ENCODE measurements around the gene ATP8A2. TPM values are rescaled to one million over a fixed set of nuclear protein-coding genes. Genes with fewer than 3 reads are reported as not detected.

The ATP8A2 gene
- polyA plus RNA-seq, 3 donors: not detected

- no peaks in the 10 kb centered on the region for H3K79me2 ChIP-seq (ENCODE audit: insufficient read depth, low read length)
- DNase-seq: no peak
- no peak overlapping the region for H3K4me3 ChIP-seq (replicated peaks in 1 of 3; ENCODE audit: low read depth in 2 of 3, low read length in 3 of 3)
- no peak overlapping the region for H3K4me2 ChIP-seq (replicated peaks; ENCODE audit: extremely low read depth, low read length, poor library complexity, severe bottlenecking)
- H3K4me1 Mint-ChIP-seq: no peaks in the 10 kb centered on the region
- H3K27ac ChIP-seq (ENCODE audit: low read depth in 1 of 2, low read length in 2 of 2): no peak overlapping the region
- intact Hi-C loops (cut with micrococcal nuclease): no loop called here
- no peaks in the 10 kb centered on the region for H3K36me3 ChIP-seq (replicated peaks in 1 of 2; ENCODE audit: control insufficient read depth in 1 of 2, insufficient read depth in 2 of 2, low read length in 2 of 2)
- no peak overlapping the region for H3K27ac Mint-ChIP-seq
- no peaks in the 10 kb centered on the region for H3K27me3 ChIP-seq (ENCODE audit: control insufficient read depth in 2 of 2, insufficient read depth in 2 of 2, low read length in 2 of 2)
- peaks cover 0 to 10% (median 2%) of the 10 kb centered on the region in 7 donors for H3K9me3 Mint-ChIP-seq
- WGBS (ENCODE audit: insufficient coverage): 100% methylated on average over 2 of the region's 8 CpGs
- H3K27me3 Mint-ChIP-seq (ENCODE audit: low read depth in 3 of 3): peaks cover 2 to 4% (median 3%) of the 10 kb centered on the region in 3 donors
- no peak overlapping the region for H3K4me3 Mint-ChIP-seq
- H4K20me1 ChIP-seq (ENCODE audit: insufficient read depth, low read length): no peaks in the 10 kb centered on the region
- no peak overlapping the region for H3K9ac ChIP-seq (ENCODE audit: insufficient read depth, low read length, poor library complexity, severe bottlenecking)
- H3K4me1 ChIP-seq (ENCODE audit: control insufficient read depth in 1 of 2, insufficient read depth in 2 of 2, low read length in 2 of 2): no peaks in the 10 kb centered on the region
- H2AFZ ChIP-seq (ENCODE audit: insufficient read depth, low read depth, low read length, poor library complexity, severe bottlenecking): no peak overlapping the region
- no peaks in the 10 kb centered on the region for H3K9me3 ChIP-seq (replicated peaks in 1 of 2; ENCODE audit: control insufficient read depth in 1 of 2, insufficient read depth in 1 of 2, low read length in 2 of 2)
- TF ChIP-seq, protein P1, sequence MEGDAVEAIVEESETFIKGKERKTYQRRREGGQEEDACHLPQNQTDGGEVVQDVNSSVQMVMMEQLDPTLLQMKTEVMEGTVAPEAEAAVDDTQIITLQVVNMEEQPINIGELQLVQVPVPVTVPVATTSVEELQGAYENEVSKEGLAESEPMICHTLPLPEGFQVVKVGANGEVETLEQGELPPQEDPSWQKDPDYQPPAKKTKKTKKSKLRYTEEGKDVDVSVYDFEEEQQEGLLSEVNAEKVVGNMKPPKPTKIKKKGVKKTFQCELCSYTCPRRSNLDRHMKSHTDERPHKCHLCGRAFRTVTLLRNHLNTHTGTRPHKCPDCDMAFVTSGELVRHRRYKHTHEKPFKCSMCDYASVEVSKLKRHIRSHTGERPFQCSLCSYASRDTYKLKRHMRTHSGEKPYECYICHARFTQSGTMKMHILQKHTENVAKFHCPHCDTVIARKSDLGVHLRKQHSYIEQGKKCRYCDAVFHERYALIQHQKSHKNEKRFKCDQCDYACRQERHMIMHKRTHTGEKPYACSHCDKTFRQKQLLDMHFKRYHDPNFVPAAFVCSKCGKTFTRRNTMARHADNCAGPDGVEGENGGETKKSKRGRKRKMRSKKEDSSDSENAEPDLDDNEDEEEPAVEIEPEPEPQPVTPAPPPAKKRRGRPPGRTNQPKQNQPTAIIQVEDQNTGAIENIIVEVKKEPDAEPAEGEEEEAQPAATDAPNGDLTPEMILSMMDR (IDR thresholded peaks at IDR 0.05): no peak
- H3K36me3 Mint-ChIP-seq: no peaks in the 10 kb centered on the region
These were observed 260.6 kb downstream of the ATP8A2 start for GRCh38 chr13:25632166-25632888.

DNA sequence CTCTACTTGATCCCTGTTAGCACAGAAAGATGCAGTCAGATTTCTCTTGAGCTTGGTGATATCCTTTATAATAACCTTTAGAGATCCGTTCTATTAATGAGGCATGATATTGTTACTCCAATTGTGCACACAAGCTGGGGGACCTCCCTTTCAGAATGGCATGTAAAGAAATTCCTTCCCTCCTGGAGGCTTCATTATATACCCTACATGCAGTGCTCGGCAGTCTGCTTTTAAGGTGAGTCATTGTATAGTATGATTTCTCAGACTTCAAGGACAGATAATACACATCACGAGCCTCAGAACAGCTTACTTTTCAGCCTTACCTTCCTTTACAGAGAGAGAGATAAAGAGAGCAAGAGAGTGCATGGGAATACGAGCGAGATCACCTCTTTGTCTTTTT lies 261.3 kb downstream of the ATP8A2 start:
- Mint-ChIP-seq H3K27me3 (ENCODE audit: low read depth in 3 of 3) (peaks cover 2 to 4% (median 3%) of the 10 kb centered on the region in 3 donors), H3K27ac (no peak overlapping the region), H3K9me3 (peaks cover 0 to 10% (median 2%) of the 10 kb centered on the region in 7 donors), H3K4me3 (no peak overlapping the region), H3K4me1 (no peaks in the 10 kb centered on the region), H3K36me3 (no peaks in the 10 kb centered on the region)
- no peaks in the 10 kb centered on the region for H3K36me3 ChIP-seq (replicated peaks in 1 of 2; ENCODE audit: control insufficient read depth in 1 of 2, insufficient read depth in 2 of 2, low read length in 2 of 2)
- H2AFZ ChIP-seq (ENCODE audit: insufficient read depth, low read depth, low read length, poor library complexity, severe bottlenecking): no peak overlapping the region
- H3K27ac ChIP-seq (ENCODE audit: low read depth in 1 of 2, low read length in 2 of 2): no peak overlapping the region
- no peaks in the 10 kb centered on the region for H4K20me1 ChIP-seq (ENCODE audit: insufficient read depth, low read length)
- DNase-seq: no peak
- H3K4me2 ChIP-seq (replicated peaks; ENCODE audit: extremely low read depth, low read length, poor library complexity, severe bottlenecking): no peak overlapping the region
- H3K9ac ChIP-seq (ENCODE audit: insufficient read depth, low read length, poor library complexity, severe bottlenecking): no peak overlapping the region
- no CpG with 5 or more reads among the region's 5 CpGs for WGBS (ENCODE audit: insufficient coverage)
- H3K4me3 ChIP-seq (replicated peaks in 1 of 3; ENCODE audit: low read depth in 2 of 3, low read length in 3 of 3): no peak overlapping the region
- intact Hi-C loops (cut with micrococcal nuclease): no loop called here
- H3K9me3 ChIP-seq (replicated peaks in 1 of 2; ENCODE audit: control insufficient read depth in 1 of 2, insufficient read depth in 1 of 2, low read length in 2 of 2): no peaks in the 10 kb centered on the region
- no peaks in the 10 kb centered on the region for H3K79me2 ChIP-seq (ENCODE audit: insufficient read depth, low read length)
- H3K4me1 ChIP-seq (ENCODE audit: control insufficient read depth in 1 of 2, insufficient read depth in 2 of 2, low read length in 2 of 2): no peaks in the 10 kb centered on the region
- TF ChIP-seq, protein P1 (IDR thresholded peaks at IDR 0.05): no peak
- no peaks in the 10 kb centered on the region for H3K27me3 ChIP-seq (ENCODE audit: control insufficient read depth in 2 of 2, insufficient read depth in 2 of 2, low read length in 2 of 2)

Measured in CD14-positive monocyte (primary cell).